Glutamatergic neuron (in vitro differentiated cells): ENCODE data around the gene SAMD4A. TPM values are rescaled to one million over a fixed set of nuclear protein-coding genes. Genes with fewer than 3 reads are reported as not detected.

Source experiments
- DNase-seq: peaks from one replicate; pipeline ENCODE4 v3.0.0; 2022
- H3K27ac Mint-ChIP-seq: one replicate; pipeline ENCODE4 v1.8.0; 2020; ENCODE audit warnings: mild to moderate bottlenecking, mixed read lengths, inconsistent platforms; ENCODE audit not compliant: unreplicated experiment
- H3K27me3 Mint-ChIP-seq: one replicate; pipeline ENCODE4 v1.8.0; 2020; ENCODE audit warnings: mild to moderate bottlenecking, moderate library complexity, mixed read lengths, inconsistent platforms; ENCODE audit not compliant: unreplicated experiment
- H3K36me3 Mint-ChIP-seq: one replicate; pipeline ENCODE4 v1.8.0; 2020; ENCODE audit warnings: mild to moderate bottlenecking, mixed read lengths, inconsistent platforms; ENCODE audit not compliant: unreplicated experiment
- H3K4me1 Mint-ChIP-seq: one replicate; pipeline ENCODE4 v1.8.0; 2020; ENCODE audit warnings: mild to moderate bottlenecking, low read depth, mixed read lengths, inconsistent platforms; ENCODE audit not compliant: unreplicated experiment
- H3K4me3 Mint-ChIP-seq: one replicate; pipeline ENCODE4 v1.8.0; 2020; ENCODE audit warnings: mild to moderate bottlenecking, mixed read lengths, inconsistent platforms; ENCODE audit not compliant: unreplicated experiment
- H3K9me3 Mint-ChIP-seq: one replicate; pipeline ENCODE4 v1.8.0; 2020; ENCODE audit warnings: mild to moderate bottlenecking, moderate library complexity, mixed read lengths, inconsistent platforms; ENCODE audit not compliant: unreplicated experiment
- total RNA-seq: library from RNA; stranded (reverse); fragmentation: NEBNext Ultra II Directional; extraction: Animal tissue kit (Norgen Biotek cat#: 25700); gene quantifications from one replicate; pipeline ENCODE4 v1.2.1, GENCODE V29; 2021; ENCODE audit not compliant: unreplicated experiment
- TF ChIP-seq, protein P1 (sequence below): fragments of 200-600 bp; sonication (generic); IDR thresholded peaks from one replicate; pipeline ENCODE4 v1.5.0; 2021; ENCODE audit not compliant: partially characterized antibody, unreplicated experiment

The SAMD4A gene
- total RNA-seq, 1 donor from 2014 or later, result 0.56 TPM

DNA sequence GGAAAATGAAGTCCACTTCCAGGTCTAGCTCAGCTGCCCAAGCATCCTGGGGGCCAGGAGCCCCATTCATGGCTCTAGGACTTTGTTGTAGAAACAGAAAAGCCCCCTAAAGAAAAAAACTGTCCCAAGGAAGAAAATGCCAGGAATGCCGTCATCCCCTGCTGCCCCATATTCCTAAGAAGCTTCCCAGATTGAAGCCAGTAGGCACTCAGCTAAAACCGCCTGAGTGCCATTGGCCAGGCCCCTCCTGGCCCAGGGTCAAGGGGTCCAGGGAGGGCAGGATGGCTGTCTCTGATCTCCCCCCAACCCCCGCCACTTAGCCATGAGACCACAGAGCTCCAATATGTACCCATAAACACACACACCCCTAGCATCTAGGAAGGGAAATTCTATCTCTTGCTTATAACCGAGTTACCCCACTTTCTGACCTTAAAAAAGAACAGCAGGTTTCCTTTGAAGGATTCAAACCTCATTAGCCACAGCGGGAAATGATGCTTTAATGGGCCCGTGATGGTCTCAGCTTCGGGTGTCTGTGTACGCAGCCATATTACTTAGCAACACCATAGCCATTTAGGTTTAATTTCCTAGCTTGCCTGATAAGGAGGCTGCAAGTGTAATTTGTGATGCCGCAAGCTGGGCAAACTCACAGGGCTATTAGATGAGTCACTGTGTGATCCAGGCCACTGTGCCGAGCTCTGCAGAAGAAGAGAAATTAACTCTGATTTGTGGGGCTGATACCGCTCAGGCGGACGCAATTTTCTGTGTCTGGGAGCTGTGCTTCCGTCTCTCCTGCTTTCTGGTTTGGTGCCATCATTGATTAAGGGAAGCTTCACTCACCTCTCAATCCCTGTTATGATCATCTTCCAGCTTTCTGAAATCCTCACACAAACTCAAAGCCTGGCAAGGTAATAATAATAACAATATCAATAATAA is 251.5 kb downstream of the SAMD4A start:
- H3K9me3 Mint-ChIP-seq, result peaks cover 2% of the 10 kb centered on the region
- no peak overlapping the region for H3K4me3 Mint-ChIP-seq
- H3K36me3 Mint-ChIP-seq, result no peaks in the 10 kb centered on the region
- TF ChIP-seq, protein P1, sequence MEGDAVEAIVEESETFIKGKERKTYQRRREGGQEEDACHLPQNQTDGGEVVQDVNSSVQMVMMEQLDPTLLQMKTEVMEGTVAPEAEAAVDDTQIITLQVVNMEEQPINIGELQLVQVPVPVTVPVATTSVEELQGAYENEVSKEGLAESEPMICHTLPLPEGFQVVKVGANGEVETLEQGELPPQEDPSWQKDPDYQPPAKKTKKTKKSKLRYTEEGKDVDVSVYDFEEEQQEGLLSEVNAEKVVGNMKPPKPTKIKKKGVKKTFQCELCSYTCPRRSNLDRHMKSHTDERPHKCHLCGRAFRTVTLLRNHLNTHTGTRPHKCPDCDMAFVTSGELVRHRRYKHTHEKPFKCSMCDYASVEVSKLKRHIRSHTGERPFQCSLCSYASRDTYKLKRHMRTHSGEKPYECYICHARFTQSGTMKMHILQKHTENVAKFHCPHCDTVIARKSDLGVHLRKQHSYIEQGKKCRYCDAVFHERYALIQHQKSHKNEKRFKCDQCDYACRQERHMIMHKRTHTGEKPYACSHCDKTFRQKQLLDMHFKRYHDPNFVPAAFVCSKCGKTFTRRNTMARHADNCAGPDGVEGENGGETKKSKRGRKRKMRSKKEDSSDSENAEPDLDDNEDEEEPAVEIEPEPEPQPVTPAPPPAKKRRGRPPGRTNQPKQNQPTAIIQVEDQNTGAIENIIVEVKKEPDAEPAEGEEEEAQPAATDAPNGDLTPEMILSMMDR, result no peak
- DNase-seq, result no peak
- no peaks in the 10 kb centered on the region for H3K4me1 Mint-ChIP-seq
- no peak overlapping the region for H3K27ac Mint-ChIP-seq
- H3K27me3 Mint-ChIP-seq, result peaks cover 1% of the 10 kb centered on the region

GRCh38 chr14:54822685-54823084 is 255.8 kb downstream of the SAMD4A start:
- no peaks in the 10 kb centered on the region for H3K4me1 Mint-ChIP-seq
- no peak overlapping the region for H3K27ac Mint-ChIP-seq
- TF ChIP-seq, protein P1, result no peak
- peaks cover 14% of the 10 kb centered on the region for H3K36me3 Mint-ChIP-seq
- DNase-seq, result no peak
- peaks cover 6% of the 10 kb centered on the region for H3K9me3 Mint-ChIP-seq
- no peak overlapping the region for H3K4me3 Mint-ChIP-seq
- H3K27me3 Mint-ChIP-seq, result peaks cover 1% of the 10 kb centered on the region

GRCh38 chr14:54823757-54824549 is 257.0 kb downstream of the SAMD4A start:
- Mint-ChIP-seq H3K4me1 (no peaks in the 10 kb centered on the region), H3K27ac (no peak overlapping the region), H3K36me3 (peaks cover 14% of the 10 kb centered on the region), H3K27me3 (peaks cover 1% of the 10 kb centered on the region), H3K9me3 (peaks cover 6% of the 10 kb centered on the region), H3K4me3 (no peak overlapping the region)
- TF ChIP-seq, protein P1, result no peak
- no peak for DNase-seq

- Mint-ChIP-seq H3K4me3 (no peak overlapping the region), H3K9me3 (peaks cover 6% of the 10 kb centered on the region), H3K36me3 (peaks cover 19% of the 10 kb centered on the region), H3K27me3 (no peaks in the 10 kb centered on the region), H3K4me1 (no peaks in the 10 kb centered on the region), H3K27ac (no peak overlapping the region)
- TF ChIP-seq, protein P1, result no peak
- no peak for DNase-seq
Observed at GRCh38 chr14:54828037-54828436, 261.1 kb downstream of the SAMD4A start.
